ENCODE measurements around the gene SYS1. TPM values are rescaled to one million over a fixed set of nuclear protein-coding genes. Genes with fewer than 3 reads are reported as not detected.

The SYS1 gene
- polyA plus RNA-seq, 2 donors = 8.4 to 16.5 TPM

GRCh38 chr20:45353746-45354145, 9.2 kb upstream of the SYS1 start:
- H3K4me1 ChIP-seq (ENCODE audit: control insufficient read depth in 2 of 2, insufficient read depth in 2 of 2, low read length in 1 of 2) = peaks cover 0 to 7% of the 10 kb centered on the region in 2 donors
- no peak overlapping the region for H3K27ac ChIP-seq (ENCODE audit: low read depth in 2 of 2, low read length in 1 of 2)
- H3K9me3 ChIP-seq (ENCODE audit: control insufficient read depth in 2 of 2, insufficient read depth in 1 of 2, low read depth in 1 of 2, low read length in 1 of 2) = no peaks in the 10 kb centered on the region
- WGBS, 2 donors = 92% methylated on average over 1 of the region's 1 CpG
- H3K27me3 ChIP-seq (ENCODE audit: control insufficient read depth in 1 of 2, insufficient read depth in 2 of 2, low read length in 2 of 2) = no peaks in the 10 kb centered on the region
- no peak overlapping the region for H3K4me3 ChIP-seq (ENCODE audit: low read depth in 1 of 2, low read length in 2 of 2)
- H3K36me3 ChIP-seq (ENCODE audit: control insufficient read depth in 2 of 2, insufficient read depth in 2 of 2, low read length in 1 of 2) = no peaks in the 10 kb centered on the region

- WGBS, 2 donors = 65 to 73% methylated on average over 9 of the region's 9 CpGs
- no peak overlapping the region for H3K4me3 ChIP-seq (ENCODE audit: low read depth in 1 of 2, low read length in 2 of 2)
- no peaks in the 10 kb centered on the region for H3K36me3 ChIP-seq (ENCODE audit: control insufficient read depth in 2 of 2, insufficient read depth in 2 of 2, low read length in 1 of 2)
- peak overlapping the region in 1 of 2 donors; percentile 40 for H3K27ac ChIP-seq (ENCODE audit: low read depth in 2 of 2, low read length in 1 of 2)
- peaks cover 0 to 7% of the 10 kb centered on the region in 2 donors for H3K4me1 ChIP-seq (ENCODE audit: control insufficient read depth in 2 of 2, insufficient read depth in 2 of 2, low read length in 1 of 2)
- H3K9me3 ChIP-seq (ENCODE audit: control insufficient read depth in 2 of 2, insufficient read depth in 1 of 2, low read depth in 1 of 2, low read length in 1 of 2) = no peaks in the 10 kb centered on the region
- H3K27me3 ChIP-seq (ENCODE audit: control insufficient read depth in 1 of 2, insufficient read depth in 2 of 2, low read length in 2 of 2) = no peaks in the 10 kb centered on the region
Observed at GRCh38 chr20:45354423-45355208, 8.3 kb upstream of the SYS1 start.

- H3K4me1 ChIP-seq (ENCODE audit: control insufficient read depth in 2 of 2, insufficient read depth in 2 of 2, low read length in 1 of 2) = peaks cover 0 to 7% of the 10 kb centered on the region in 2 donors
- 49 to 62% methylated on average over 5 of the region's 5 CpGs for WGBS, 2 donors
- peak overlapping the region; percentile 16 to 40 for H3K27ac ChIP-seq (ENCODE audit: low read depth in 2 of 2, low read length in 1 of 2)
- no peak overlapping the region for H3K4me3 ChIP-seq (ENCODE audit: low read depth in 1 of 2, low read length in 2 of 2)
- no peaks in the 10 kb centered on the region for H3K27me3 ChIP-seq (ENCODE audit: control insufficient read depth in 1 of 2, insufficient read depth in 2 of 2, low read length in 2 of 2)
- no peaks in the 10 kb centered on the region for H3K9me3 ChIP-seq (ENCODE audit: control insufficient read depth in 2 of 2, insufficient read depth in 1 of 2, low read depth in 1 of 2, low read length in 1 of 2)
- H3K36me3 ChIP-seq (ENCODE audit: control insufficient read depth in 2 of 2, insufficient read depth in 2 of 2, low read length in 1 of 2) = no peaks in the 10 kb centered on the region
Observed at GRCh38 chr20:45355209-45356084, 7.5 kb upstream of the SYS1 start.

DNA sequence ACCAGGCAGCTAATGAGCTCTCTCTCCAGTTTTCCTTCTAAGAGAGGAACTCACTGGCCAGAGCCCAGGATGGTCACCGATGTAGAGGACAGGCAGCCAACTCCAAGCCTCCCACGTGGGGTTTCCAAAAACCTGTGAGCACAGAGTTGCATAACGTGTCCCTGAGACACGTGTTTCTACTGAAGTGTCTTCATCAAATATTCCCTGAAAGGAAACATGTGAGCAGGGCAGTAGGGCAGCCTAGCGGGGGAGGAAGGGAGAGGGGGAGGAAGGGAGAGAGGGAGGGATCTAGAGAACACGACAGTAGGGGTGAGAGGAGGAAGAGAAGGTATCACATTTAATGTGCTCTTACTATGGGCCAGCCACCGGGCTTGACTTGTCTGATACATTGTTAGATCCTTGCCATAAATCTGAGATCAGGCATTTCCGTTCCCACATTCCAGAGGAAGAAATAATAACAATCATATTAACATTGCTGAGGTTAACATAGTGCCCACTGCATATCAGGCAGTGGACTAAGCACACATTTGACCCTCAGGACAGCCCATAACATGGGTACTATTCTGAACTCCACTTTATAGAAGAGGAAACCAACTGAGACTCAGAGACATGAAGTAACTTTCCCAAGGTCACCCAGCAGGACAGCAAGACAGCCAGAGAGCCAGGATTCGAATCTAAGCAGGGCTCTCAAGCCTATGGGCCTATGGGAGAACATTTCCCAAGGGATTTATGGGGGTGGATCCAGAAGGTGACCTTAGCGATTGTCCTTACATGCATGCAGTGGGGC, 4.5 kb upstream of the SYS1 start:
- peak overlapping the region; percentile 33 to 85 for H3K27ac ChIP-seq (ENCODE audit: low read depth in 2 of 2, low read length in 1 of 2)
- H3K4me3 ChIP-seq (ENCODE audit: low read depth in 1 of 2, low read length in 2 of 2) = no peak overlapping the region
- no peaks in the 10 kb centered on the region for H3K9me3 ChIP-seq (ENCODE audit: control insufficient read depth in 2 of 2, insufficient read depth in 1 of 2, low read depth in 1 of 2, low read length in 1 of 2)
- H3K4me1 ChIP-seq (ENCODE audit: control insufficient read depth in 2 of 2, insufficient read depth in 2 of 2, low read length in 1 of 2) = peaks cover 0 to 7% of the 10 kb centered on the region in 2 donors
- WGBS, 2 donors = 32 to 42% methylated on average over 10 of the region's 10 CpGs
- H3K36me3 ChIP-seq (ENCODE audit: control insufficient read depth in 2 of 2, insufficient read depth in 2 of 2, low read length in 1 of 2) = no peaks in the 10 kb centered on the region
- H3K27me3 ChIP-seq (ENCODE audit: control insufficient read depth in 1 of 2, insufficient read depth in 2 of 2, low read length in 2 of 2) = no peaks in the 10 kb centered on the region

GRCh38 chr20:45359069-45359405, 3.9 kb upstream of the SYS1 start:
- WGBS, 2 donors = 77 to 78% methylated on average over 7 of the region's 7 CpGs
- Histone ChIP-seq H3K27me3 (ENCODE audit: control insufficient read depth in 1 of 2, insufficient read depth in 2 of 2, low read length in 2 of 2) (no peaks in the 10 kb centered on the region), H3K36me3 (ENCODE audit: control insufficient read depth in 2 of 2, insufficient read depth in 2 of 2, low read length in 1 of 2) (no peaks in the 10 kb centered on the region), H3K4me1 (ENCODE audit: control insufficient read depth in 2 of 2, insufficient read depth in 2 of 2, low read length in 1 of 2) (peaks cover 0 to 7% of the 10 kb centered on the region in 2 donors), H3K27ac (ENCODE audit: low read depth in 2 of 2, low read length in 1 of 2) (peak overlapping the region; percentile 19 to 33), H3K4me3 (ENCODE audit: low read depth in 1 of 2, low read length in 2 of 2) (no peak overlapping the region), H3K9me3 (ENCODE audit: control insufficient read depth in 2 of 2, insufficient read depth in 1 of 2, low read depth in 1 of 2, low read length in 1 of 2) (no peaks in the 10 kb centered on the region)

GRCh38 chr20:45359406-45360148, 3.4 kb upstream of the SYS1 start:
- H3K36me3 ChIP-seq (ENCODE audit: control insufficient read depth in 2 of 2, insufficient read depth in 2 of 2, low read length in 1 of 2) = no peaks in the 10 kb centered on the region
- 44 to 49% methylated on average over 9 of the region's 9 CpGs for WGBS, 2 donors
- H3K27ac ChIP-seq (ENCODE audit: low read depth in 2 of 2, low read length in 1 of 2) = peak overlapping the region in 1 of 2 donors; percentile 19
- no peak overlapping the region for H3K4me3 ChIP-seq (ENCODE audit: low read depth in 1 of 2, low read length in 2 of 2)
- no peaks in the 10 kb centered on the region for H3K27me3 ChIP-seq (ENCODE audit: control insufficient read depth in 1 of 2, insufficient read depth in 2 of 2, low read length in 2 of 2)
- no peaks in the 10 kb centered on the region for H3K9me3 ChIP-seq (ENCODE audit: control insufficient read depth in 2 of 2, insufficient read depth in 1 of 2, low read depth in 1 of 2, low read length in 1 of 2)
- H3K4me1 ChIP-seq (ENCODE audit: control insufficient read depth in 2 of 2, insufficient read depth in 2 of 2, low read length in 1 of 2) = peaks cover 0 to 7% of the 10 kb centered on the region in 2 donors

- Histone ChIP-seq H3K4me3 (ENCODE audit: low read depth in 1 of 2, low read length in 2 of 2) (no peak overlapping the region), H3K36me3 (ENCODE audit: control insufficient read depth in 2 of 2, insufficient read depth in 2 of 2, low read length in 1 of 2) (peaks cover 2 to 11% of the 10 kb centered on the region in 2 donors), H3K4me1 (ENCODE audit: control insufficient read depth in 2 of 2, insufficient read depth in 2 of 2, low read length in 1 of 2) (peaks cover 0 to 7% of the 10 kb centered on the region in 2 donors), H3K27ac (ENCODE audit: low read depth in 2 of 2, low read length in 1 of 2) (no peak overlapping the region), H3K9me3 (ENCODE audit: control insufficient read depth in 2 of 2, insufficient read depth in 1 of 2, low read depth in 1 of 2, low read length in 1 of 2) (no peaks in the 10 kb centered on the region), H3K27me3 (ENCODE audit: control insufficient read depth in 1 of 2, insufficient read depth in 2 of 2, low read length in 2 of 2) (no peaks in the 10 kb centered on the region)
- WGBS, 2 donors = 55 to 75% methylated on average over 6 of the region's 6 CpGs
Observed at GRCh38 chr20:45361793-45362192, 1.2 kb upstream of the SYS1 start.

- WGBS, 2 donors = 18 to 20% methylated on average over 23 of the region's 23 CpGs
- no peaks in the 10 kb centered on the region for H3K9me3 ChIP-seq (ENCODE audit: control insufficient read depth in 2 of 2, insufficient read depth in 1 of 2, low read depth in 1 of 2, low read length in 1 of 2)
- no peaks in the 10 kb centered on the region for H3K27me3 ChIP-seq (ENCODE audit: control insufficient read depth in 1 of 2, insufficient read depth in 2 of 2, low read length in 2 of 2)
- peak overlapping the region; percentile 98 for H3K27ac ChIP-seq (ENCODE audit: low read depth in 2 of 2, low read length in 1 of 2)
- peaks cover 10 to 19% of the 10 kb centered on the region in 2 donors for H3K36me3 ChIP-seq (ENCODE audit: control insufficient read depth in 2 of 2, insufficient read depth in 2 of 2, low read length in 1 of 2)
- H3K4me3 ChIP-seq (ENCODE audit: low read depth in 1 of 2, low read length in 2 of 2) = peak overlapping the region; percentile 71 to 79
- no peaks in the 10 kb centered on the region for H3K4me1 ChIP-seq (ENCODE audit: control insufficient read depth in 2 of 2, insufficient read depth in 2 of 2, low read length in 1 of 2)
Observed at GRCh38 chr20:45363611-45364492, 896 bp downstream of the SYS1 start.
